GM12874 (cell line): ENCODE data around the gene KHDC1L.

Experiments used
- CTCF ChIP-seq: IDR thresholded peaks from 2 replicates; pipeline ENCODE4 v1.5.1; 2011; ENCODE audit warnings: low read depth, mild to moderate bottlenecking, control low read depth, low read length, moderate library complexity; ENCODE audit not compliant: insufficient read depth

Gene KHDC1L

GRCh38 chr6:73174646-73175045 is 50.6 kb downstream of the KHDC1L start:
- no peak for TF ChIP-seq CTCF
